ENCODE data around the gene KRT12.

- no peak for TF ChIP-seq EZH2 (IDR thresholded peaks at IDR 0.05; ENCODE audit: low read length)
- no peak for TF ChIP-seq CTCF (optimal IDR thresholded peaks at IDR 0.05 in 1 of 3, IDR thresholded peaks at IDR 0.05 in 1 of 3, conservative IDR thresholded peaks at IDR 0.05 in 1 of 3; ENCODE audit: extremely low read depth in 1 of 3, insufficient read depth in 2 of 3, low read length in 3 of 3)
Observed at GRCh38 chr17:40854175-40854814, 12.7 kb downstream of the KRT12 start.
